ENCODE measurements around the gene STRN. TPM values are rescaled to one million over a fixed set of nuclear protein-coding genes. Genes with fewer than 3 reads are reported as not detected.

The STRN gene
- total and polyA plus RNA-seq, 9 donors, result 12.2 to 25.4 (median 20.3) TPM

DNA sequence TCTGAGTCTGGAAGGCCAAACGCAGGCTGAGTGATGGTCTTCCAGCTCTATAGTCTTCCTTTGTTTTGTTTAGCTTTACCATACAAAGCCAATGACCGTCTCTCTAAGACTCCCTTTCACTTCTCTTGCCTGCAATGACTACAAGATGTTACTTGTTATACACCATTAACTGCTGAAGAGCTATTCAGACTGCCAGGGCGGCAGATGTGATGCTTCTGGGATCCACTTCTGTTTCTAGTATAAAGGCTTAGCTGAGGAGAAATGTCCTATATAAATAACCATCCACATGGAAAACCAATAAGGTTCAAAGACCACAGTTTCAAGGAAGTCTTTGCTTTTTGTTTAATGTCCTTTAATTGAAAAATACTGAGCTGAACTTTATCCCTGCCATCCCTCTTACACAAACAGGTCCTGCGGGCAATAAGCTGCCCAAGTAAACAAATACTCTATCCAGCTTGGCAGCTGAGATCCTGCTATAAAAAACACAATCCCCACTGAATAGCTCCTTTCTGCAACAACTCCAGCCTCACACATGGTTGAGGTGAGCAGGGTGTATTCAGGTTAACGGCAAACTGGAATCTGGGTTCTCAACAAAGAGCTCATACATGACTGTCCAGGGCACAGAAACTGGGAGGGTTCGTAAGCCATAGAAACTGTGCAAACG is 145.3 kb downstream of the STRN start:
- Histone ChIP-seq H3K27ac (ENCODE audit: low read length) (no peak overlapping the region), H3K4me3 (ENCODE audit: low read length) (no peak overlapping the region), H3K27me3 (ENCODE audit: control insufficient read depth, insufficient read depth, low read length) (no peaks in the 10 kb centered on the region), H3K36me3 (ENCODE audit: control insufficient read depth, insufficient read depth, low read length) (no peaks in the 10 kb centered on the region), H3K9me3 (replicated peaks; ENCODE audit: control insufficient read depth, low read depth, low read length) (no peaks in the 10 kb centered on the region), H3K4me1 (ENCODE audit: control insufficient read depth, insufficient read depth, low read length) (no peaks in the 10 kb centered on the region)
- WGBS (ENCODE audit: insufficient coverage), result 57% methylated on average over 3 of the region's 7 CpGs
- DNase-seq, result no peak

DNA sequence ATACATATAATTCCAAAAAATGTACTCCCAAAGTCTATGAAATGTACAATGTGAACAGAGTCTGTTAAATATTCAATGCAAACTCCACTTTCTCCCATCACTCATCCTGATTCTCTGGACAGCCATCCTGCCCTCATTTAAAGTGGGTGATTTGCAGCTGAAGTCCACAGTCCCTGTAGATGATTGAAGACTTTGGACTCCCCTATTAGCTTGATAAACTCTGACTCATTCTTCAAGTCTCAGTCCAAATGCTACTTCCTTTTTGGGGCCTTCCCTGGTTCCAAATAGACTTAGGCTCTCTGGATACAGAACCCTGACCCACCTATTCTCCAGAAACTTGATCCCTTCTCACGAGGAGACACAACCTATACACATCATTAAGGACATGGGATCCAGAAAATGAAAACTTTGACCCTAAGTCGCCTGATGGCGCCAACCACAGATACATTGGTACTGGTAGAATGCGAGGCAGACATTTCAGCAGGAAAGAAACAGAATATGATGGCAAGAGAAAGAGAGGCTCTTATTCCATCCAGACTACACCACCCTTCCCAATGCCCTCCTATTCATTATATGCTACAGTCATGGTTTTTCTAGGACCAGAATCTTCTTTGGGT is 147.1 kb downstream of the STRN start:
- WGBS (ENCODE audit: insufficient coverage), result 100% methylated on average over 1 of the region's 4 CpGs
- DNase-seq, result no peak
- no peak overlapping the region for H3K4me3 ChIP-seq (ENCODE audit: low read length)

DNA sequence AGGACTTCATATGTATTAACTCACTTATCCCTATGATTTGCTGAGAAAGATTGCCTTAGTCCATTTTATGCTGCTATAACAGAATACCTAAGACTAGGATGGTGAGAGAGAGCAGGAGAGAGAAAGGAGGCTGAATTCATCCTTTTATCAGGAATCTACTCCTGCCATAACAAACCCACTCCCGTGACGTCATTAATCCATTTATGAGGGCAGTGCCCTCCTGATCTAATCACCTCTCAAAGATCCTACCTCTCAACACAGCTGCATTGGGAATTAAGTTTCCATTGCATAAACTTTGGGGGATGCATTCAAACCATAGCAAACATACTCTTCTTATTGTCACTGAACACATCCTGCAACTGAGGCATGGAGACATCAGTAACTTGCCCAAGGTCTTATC is 147.8 kb downstream of the STRN start:
- no peak for DNase-seq
- H3K4me3 ChIP-seq (ENCODE audit: low read length), result no peak overlapping the region
- H3K36me3 ChIP-seq (ENCODE audit: control insufficient read depth, insufficient read depth, low read length), result no peaks in the 10 kb centered on the region
- no peaks in the 10 kb centered on the region for H3K27me3 ChIP-seq (ENCODE audit: control insufficient read depth, insufficient read depth, low read length)
- no peak overlapping the region for H3K27ac ChIP-seq (ENCODE audit: low read length)
- H3K9me3 ChIP-seq (replicated peaks; ENCODE audit: control insufficient read depth, low read depth, low read length), result no peaks in the 10 kb centered on the region
- H3K4me1 ChIP-seq (ENCODE audit: control insufficient read depth, insufficient read depth, low read length), result no peaks in the 10 kb centered on the region
- 80% methylated on average over 2 of the region's 2 CpGs for WGBS (ENCODE audit: insufficient coverage)

More for the DNA sequence above, 147.1 kb downstream of the STRN start:
- Histone ChIP-seq H3K4me1 (ENCODE audit: control insufficient read depth, insufficient read depth, low read length) (no peaks in the 10 kb centered on the region), H3K27me3 (ENCODE audit: control insufficient read depth, insufficient read depth, low read length) (no peaks in the 10 kb centered on the region), H3K27ac (ENCODE audit: low read length) (no peak overlapping the region), H3K36me3 (ENCODE audit: control insufficient read depth, insufficient read depth, low read length) (no peaks in the 10 kb centered on the region), H3K9me3 (replicated peaks; ENCODE audit: control insufficient read depth, low read depth, low read length) (no peaks in the 10 kb centered on the region)

DNA sequence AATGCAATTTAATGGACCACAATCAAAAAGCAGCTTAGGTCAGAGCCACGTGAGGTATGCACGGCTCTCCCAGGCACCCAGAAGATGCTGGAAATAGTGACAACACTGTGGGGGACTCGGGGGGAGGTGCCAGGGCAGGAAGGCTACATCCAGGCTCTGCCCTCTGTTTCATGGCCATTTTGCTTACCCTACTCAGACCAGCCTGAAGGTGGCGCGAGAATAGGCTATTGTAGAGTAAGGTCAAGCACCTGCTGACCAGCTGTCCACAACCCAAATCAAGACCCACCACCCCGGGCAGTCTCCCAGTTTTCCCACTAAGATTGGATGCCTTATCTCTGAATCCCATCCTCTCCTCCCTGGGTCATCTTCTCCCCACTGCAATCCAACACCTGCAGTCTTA is 154.1 kb downstream of the STRN start:
- WGBS (ENCODE audit: insufficient coverage), result 30% methylated on average over 2 of the region's 6 CpGs
- H3K4me1 ChIP-seq (ENCODE audit: control insufficient read depth, insufficient read depth, low read length), result no peaks in the 10 kb centered on the region

DNA sequence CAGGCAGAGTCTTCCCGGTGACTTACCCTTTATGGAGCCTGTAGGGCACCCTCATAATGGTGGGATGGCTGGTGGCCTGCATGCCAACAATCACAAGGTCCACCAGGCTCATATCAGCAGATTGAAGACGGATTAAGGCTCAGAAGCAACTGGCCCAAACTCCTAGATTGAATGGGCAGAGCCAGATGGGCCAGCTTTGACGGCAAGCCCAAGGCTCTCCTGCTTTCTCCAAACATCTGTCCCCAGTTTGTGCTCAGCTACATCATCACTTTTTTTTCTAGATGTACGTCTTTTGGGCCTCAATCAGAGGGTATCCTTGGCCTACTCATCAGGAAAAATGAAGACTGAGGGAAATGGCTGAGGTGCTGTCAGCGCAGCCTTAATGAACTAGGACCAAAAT is 155.3 kb downstream of the STRN start:
- DNase-seq, result no peak
- Histone ChIP-seq H3K9me3 (replicated peaks; ENCODE audit: control insufficient read depth, low read depth, low read length) (no peaks in the 10 kb centered on the region), H3K4me1 (ENCODE audit: control insufficient read depth, insufficient read depth, low read length) (no peaks in the 10 kb centered on the region), H3K36me3 (ENCODE audit: control insufficient read depth, insufficient read depth, low read length) (no peaks in the 10 kb centered on the region), H3K4me3 (ENCODE audit: low read length) (no peak overlapping the region), H3K27me3 (ENCODE audit: control insufficient read depth, insufficient read depth, low read length) (no peaks in the 10 kb centered on the region), H3K27ac (ENCODE audit: low read length) (no peak overlapping the region)
- 85% methylated on average over 3 of the region's 5 CpGs for WGBS (ENCODE audit: insufficient coverage)

More for the DNA sequence above, 154.1 kb downstream of the STRN start:
- Histone ChIP-seq H3K27me3 (ENCODE audit: control insufficient read depth, insufficient read depth, low read length) (no peaks in the 10 kb centered on the region), H3K27ac (ENCODE audit: low read length) (no peak overlapping the region), H3K36me3 (ENCODE audit: control insufficient read depth, insufficient read depth, low read length) (no peaks in the 10 kb centered on the region), H3K4me3 (ENCODE audit: low read length) (no peak overlapping the region), H3K9me3 (replicated peaks; ENCODE audit: control insufficient read depth, low read depth, low read length) (no peaks in the 10 kb centered on the region)
- DNase-seq, result no peak

DNA sequence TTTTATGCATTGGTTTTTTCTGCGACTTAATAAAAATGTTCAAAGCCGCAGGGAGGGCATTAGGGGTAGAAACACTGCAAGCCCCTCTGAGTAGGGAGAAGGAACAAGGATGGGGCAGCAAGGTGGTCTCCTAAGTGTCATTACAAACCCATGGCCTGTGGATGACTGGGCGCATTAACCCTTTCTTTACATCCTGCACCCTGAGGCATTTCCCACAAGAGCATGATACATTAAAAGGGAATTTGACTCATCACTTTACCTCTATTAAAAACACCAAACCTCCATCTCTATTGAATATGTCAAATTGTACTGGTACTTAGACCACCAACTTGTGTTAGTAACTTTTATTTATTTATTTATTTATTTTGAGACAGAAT is 157.3 kb downstream of the STRN start:
- H3K4me1 ChIP-seq (ENCODE audit: control insufficient read depth, insufficient read depth, low read length), result no peaks in the 10 kb centered on the region
- no peak overlapping the region for H3K4me3 ChIP-seq (ENCODE audit: low read length)
- no CpG with 5 or more reads among the region's 3 CpGs for WGBS (ENCODE audit: insufficient coverage)
- H3K9me3 ChIP-seq (replicated peaks; ENCODE audit: control insufficient read depth, low read depth, low read length), result no peaks in the 10 kb centered on the region
- H3K27me3 ChIP-seq (ENCODE audit: control insufficient read depth, insufficient read depth, low read length), result no peaks in the 10 kb centered on the region
- no peaks in the 10 kb centered on the region for H3K36me3 ChIP-seq (ENCODE audit: control insufficient read depth, insufficient read depth, low read length)
- no peak overlapping the region for H3K27ac ChIP-seq (ENCODE audit: low read length)
- no peak for DNase-seq

DNA sequence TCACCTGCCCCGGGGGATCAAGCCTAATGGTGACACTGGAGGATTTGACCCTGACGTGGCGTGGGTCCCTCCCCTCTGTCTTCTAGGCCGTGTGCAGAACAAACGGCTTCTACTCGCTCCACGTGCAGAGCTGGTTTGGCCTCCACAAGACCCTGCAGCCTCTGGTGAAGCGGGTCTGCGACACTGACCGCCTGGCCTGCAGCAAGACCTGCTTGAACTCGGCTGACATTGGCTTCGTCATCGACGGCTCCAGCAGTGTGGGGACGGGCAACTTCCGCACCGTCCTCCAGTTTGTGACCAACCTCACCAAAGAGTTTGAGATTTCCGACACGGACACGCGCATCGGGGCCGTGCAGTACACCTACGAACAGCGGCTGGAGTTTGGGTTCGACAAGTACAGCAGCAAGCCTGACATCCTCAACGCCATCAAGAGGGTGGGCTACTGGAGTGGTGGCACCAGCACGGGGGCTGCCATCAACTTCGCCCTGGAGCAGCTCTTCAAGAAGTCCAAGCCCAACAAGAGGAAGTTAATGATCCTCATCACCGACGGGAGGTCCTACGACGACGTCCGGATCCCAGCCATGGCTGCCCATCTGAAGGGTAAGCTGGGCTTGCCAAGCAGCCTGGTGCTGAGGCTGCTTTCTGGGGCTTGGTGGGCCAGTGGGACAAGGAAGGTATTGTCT is 157.8 kb downstream of the STRN start:
- WGBS (ENCODE audit: insufficient coverage), result 90% methylated on average over 35 of the region's 35 CpGs
- H3K4me1 ChIP-seq (ENCODE audit: control insufficient read depth, insufficient read depth, low read length), result no peaks in the 10 kb centered on the region

DNA sequence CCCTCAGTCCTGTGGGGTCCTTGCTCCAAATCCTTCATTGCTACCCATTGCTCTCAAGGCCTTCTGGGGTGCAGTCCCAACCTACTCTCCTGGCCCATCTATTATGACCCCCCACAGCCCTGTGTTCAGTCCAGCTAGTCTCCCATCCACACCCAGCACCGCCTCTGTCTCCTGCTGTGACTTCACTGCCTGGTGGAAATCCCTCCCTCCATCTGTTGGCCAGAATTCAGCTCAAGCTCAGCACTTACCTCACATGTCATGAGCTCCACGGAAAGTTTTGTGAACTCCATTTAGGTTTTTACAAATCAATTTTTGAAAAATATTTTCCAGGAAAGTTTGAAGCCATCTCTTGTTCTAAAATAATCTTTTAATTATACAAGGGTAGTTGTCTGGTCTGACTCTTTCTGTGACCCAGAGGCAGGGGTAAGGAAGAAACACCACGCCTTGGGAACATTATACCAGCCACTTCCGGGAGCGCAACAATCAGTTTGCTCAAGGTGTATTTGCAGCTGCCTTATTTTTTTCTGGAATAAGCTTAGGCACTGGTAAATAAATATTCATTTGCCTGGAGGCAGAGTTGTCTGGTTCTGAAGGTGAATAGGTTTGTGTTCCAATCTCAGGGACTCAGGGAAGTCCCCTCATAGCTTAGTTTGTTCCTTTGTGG is 159.0 kb downstream of the STRN start:
- Histone ChIP-seq H3K4me3 (ENCODE audit: low read length) (no peak overlapping the region), H3K36me3 (ENCODE audit: control insufficient read depth, insufficient read depth, low read length) (no peaks in the 10 kb centered on the region), H3K9me3 (replicated peaks; ENCODE audit: control insufficient read depth, low read depth, low read length) (no peaks in the 10 kb centered on the region), H3K27ac (ENCODE audit: low read length) (no peak overlapping the region), H3K27me3 (ENCODE audit: control insufficient read depth, insufficient read depth, low read length) (no peaks in the 10 kb centered on the region), H3K4me1 (ENCODE audit: control insufficient read depth, insufficient read depth, low read length) (no peaks in the 10 kb centered on the region)
- WGBS (ENCODE audit: insufficient coverage), result 76% methylated on average over 4 of the region's 5 CpGs
- DNase-seq, result peak; percentile 25

More for the DNA sequence above, 157.8 kb downstream of the STRN start:
- Histone ChIP-seq H3K4me3 (ENCODE audit: low read length) (no peak overlapping the region), H3K36me3 (ENCODE audit: control insufficient read depth, insufficient read depth, low read length) (no peaks in the 10 kb centered on the region), H3K27ac (ENCODE audit: low read length) (no peak overlapping the region), H3K27me3 (ENCODE audit: control insufficient read depth, insufficient read depth, low read length) (no peaks in the 10 kb centered on the region), H3K9me3 (replicated peaks; ENCODE audit: control insufficient read depth, low read depth, low read length) (no peaks in the 10 kb centered on the region)
- no peak for DNase-seq

DNA sequence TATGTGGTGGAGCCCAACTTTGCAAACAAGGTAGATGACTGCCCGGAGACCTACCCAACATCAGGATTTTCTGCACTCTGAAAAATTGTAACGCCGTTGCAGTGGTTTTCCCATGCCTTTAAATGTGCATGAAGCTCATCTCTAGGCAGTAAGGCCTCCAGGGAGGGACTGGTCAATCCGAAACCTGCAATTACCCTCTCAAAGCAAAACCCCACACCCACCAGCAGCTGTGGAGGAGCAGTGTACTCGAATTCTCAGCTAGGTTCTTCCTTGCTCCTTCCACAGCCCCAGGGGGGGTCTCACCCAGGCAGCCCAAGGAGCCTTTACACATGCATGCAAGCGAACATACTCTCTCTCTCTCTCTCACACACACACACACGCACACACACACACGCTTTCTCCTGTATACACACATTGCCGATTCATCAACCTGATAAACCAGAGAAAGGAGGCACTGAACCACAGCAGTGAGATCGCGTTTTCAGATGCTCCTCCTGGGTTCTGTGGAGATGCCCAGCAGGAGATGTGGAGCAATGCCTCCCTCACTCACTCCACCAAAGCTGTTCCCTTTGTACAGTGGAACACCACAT is 160.6 kb downstream of the STRN start:
- no peak overlapping the region for H3K4me3 ChIP-seq (ENCODE audit: low read length)
- 68% methylated on average over 8 of the region's 11 CpGs for WGBS (ENCODE audit: insufficient coverage)
- H3K36me3 ChIP-seq (ENCODE audit: control insufficient read depth, insufficient read depth, low read length), result no peaks in the 10 kb centered on the region
- H3K27me3 ChIP-seq (ENCODE audit: control insufficient read depth, insufficient read depth, low read length), result no peaks in the 10 kb centered on the region
- H3K27ac ChIP-seq (ENCODE audit: low read length), result no peak overlapping the region
- DNase-seq, result no peak
- no peaks in the 10 kb centered on the region for H3K4me1 ChIP-seq (ENCODE audit: control insufficient read depth, insufficient read depth, low read length)
- H3K9me3 ChIP-seq (replicated peaks; ENCODE audit: control insufficient read depth, low read depth, low read length), result no peaks in the 10 kb centered on the region

DNA sequence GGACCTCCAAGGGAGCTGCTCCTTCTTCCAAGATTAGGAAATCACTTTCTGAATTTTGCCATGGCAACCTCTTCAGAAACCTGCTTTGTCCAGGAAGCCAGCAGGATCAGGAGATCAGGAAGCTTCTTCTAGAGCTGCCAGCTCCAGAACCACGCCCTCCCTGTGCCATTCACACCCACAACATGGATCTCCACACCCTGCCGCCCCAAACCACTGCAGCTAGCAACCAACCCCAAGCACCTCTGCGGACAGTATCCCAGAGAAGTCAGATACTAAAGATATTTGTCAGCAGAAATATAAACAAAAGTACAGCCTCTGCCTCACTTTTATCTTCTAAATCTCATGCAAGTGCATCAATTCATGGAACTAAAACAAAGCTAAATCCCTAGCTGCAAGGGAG is 163.4 kb downstream of the STRN start:
- no peak for DNase-seq
- WGBS (ENCODE audit: insufficient coverage), result no CpG with 5 or more reads among the region's 3 CpGs
- Histone ChIP-seq H3K4me1 (ENCODE audit: control insufficient read depth, insufficient read depth, low read length) (no peaks in the 10 kb centered on the region), H3K4me3 (ENCODE audit: low read length) (no peak overlapping the region), H3K27me3 (ENCODE audit: control insufficient read depth, insufficient read depth, low read length) (no peaks in the 10 kb centered on the region), H3K36me3 (ENCODE audit: control insufficient read depth, insufficient read depth, low read length) (no peaks in the 10 kb centered on the region), H3K27ac (ENCODE audit: low read length) (no peak overlapping the region), H3K9me3 (replicated peaks; ENCODE audit: control insufficient read depth, low read depth, low read length) (no peaks in the 10 kb centered on the region)
